Measurements from ENCODE around the gene DYNLT4.

Gene DYNLT4

GRCh38 chr1:44760876-44761275 lies 46.3 kb downstream of the DYNLT4 start:
- peaks cover 14% of the 10 kb centered on the region for H3K4me1 ChIP-seq (ENCODE audit: low read depth, poor library complexity, severe bottlenecking)
- H4K20me1 ChIP-seq (ENCODE audit: insufficient read depth): no peaks in the 10 kb centered on the region
- H3K27me3 ChIP-seq (ENCODE audit: insufficient read depth, low read depth): no peaks in the 10 kb centered on the region
- no peak overlapping the region for H3K9ac ChIP-seq
- TF ChIP-seq CTCF (conservative IDR thresholded peaks at IDR 0.05; ENCODE audit: low read depth, low read length): no peak
- no peaks in the 10 kb centered on the region for H3K79me2 ChIP-seq (ENCODE audit: insufficient read depth, low read depth)
- H3K4me2 ChIP-seq: no peak overlapping the region
- peaks cover 8% of the 10 kb centered on the region; the same call in 1 of the 2 replicates for H3K36me3 ChIP-seq (ENCODE audit: insufficient read depth)
- no peak overlapping the region for H2AFZ ChIP-seq (ENCODE audit: low read depth)
- H3K4me3 ChIP-seq (IDR thresholded peaks at IDR 0.05; ENCODE audit: insufficient read depth, low read depth, low read length): no peak overlapping the region
- H3K27ac ChIP-seq: no peak overlapping the region

GRCh38 chr1:44759077-44759476 lies 48.1 kb downstream of the DYNLT4 start:
- peaks cover 14% of the 10 kb centered on the region for H3K4me1 ChIP-seq (ENCODE audit: low read depth, poor library complexity, severe bottlenecking)
- H3K36me3 ChIP-seq (ENCODE audit: insufficient read depth): peaks cover 11% of the 10 kb centered on the region; the same call in 1 of the 2 replicates
- no peak overlapping the region for H3K27ac ChIP-seq
- H3K9ac ChIP-seq: no peak overlapping the region
- no peaks in the 10 kb centered on the region for H3K79me2 ChIP-seq (ENCODE audit: insufficient read depth, low read depth)
- H3K4me3 ChIP-seq (IDR thresholded peaks at IDR 0.05; ENCODE audit: insufficient read depth, low read depth, low read length): no peak overlapping the region
- TF ChIP-seq CTCF (conservative IDR thresholded peaks at IDR 0.05; ENCODE audit: low read depth, low read length): no peak
- no peaks in the 10 kb centered on the region for H4K20me1 ChIP-seq (ENCODE audit: insufficient read depth)
- H3K27me3 ChIP-seq (ENCODE audit: insufficient read depth, low read depth): no peaks in the 10 kb centered on the region
- no peak overlapping the region for H2AFZ ChIP-seq (ENCODE audit: low read depth)
- H3K4me2 ChIP-seq: no peak overlapping the region

- peaks cover 18% of the 10 kb centered on the region for H3K4me1 ChIP-seq (ENCODE audit: low read depth, poor library complexity, severe bottlenecking)
- H2AFZ ChIP-seq (ENCODE audit: low read depth): no peak overlapping the region
- TF ChIP-seq CTCF (conservative IDR thresholded peaks at IDR 0.05; ENCODE audit: low read depth, low read length): no peak
- H3K79me2 ChIP-seq (ENCODE audit: insufficient read depth, low read depth): no peaks in the 10 kb centered on the region
- no peak overlapping the region for H3K4me2 ChIP-seq
- H4K20me1 ChIP-seq (ENCODE audit: insufficient read depth): no peaks in the 10 kb centered on the region
- H3K36me3 ChIP-seq (ENCODE audit: insufficient read depth): peaks cover 11% of the 10 kb centered on the region; the same call in 1 of the 2 replicates
- H3K27me3 ChIP-seq (ENCODE audit: insufficient read depth, low read depth): no peaks in the 10 kb centered on the region
- no peak overlapping the region for H3K9ac ChIP-seq
- H3K27ac ChIP-seq: no peak overlapping the region; the same call in 1 of the 2 replicates
- no peak overlapping the region for H3K4me3 ChIP-seq (IDR thresholded peaks at IDR 0.05; ENCODE audit: insufficient read depth, low read depth, low read length)
Measured at GRCh38 chr1:44757420-44757819, 49.7 kb downstream of the DYNLT4 start.
